ENCODE measurements around the gene CLEC18C.

The CLEC18C gene

GRCh38 chr16:70156207-70156978 is 17.2 kb upstream of the CLEC18C start:
- TF ChIP-seq TAF1 (IDR thresholded peaks at IDR 0.05; ENCODE audit: borderline replicate concordance, insufficient read depth, low read length): no peak
- no peak for TF ChIP-seq REST (IDR thresholded peaks at IDR 0.05; ENCODE audit: insufficient read depth in 1 of 2, low read depth in 2 of 2, low read length in 2 of 2)
- TF ChIP-seq FOXP2 (optimal IDR thresholded peaks at IDR 0.05; ENCODE audit: borderline replicate concordance, extremely low read depth, extremely low read length, insufficient read depth): no peak
- no peak for TF ChIP-seq SIN3A (IDR thresholded peaks at IDR 0.05; ENCODE audit: borderline replicate concordance, insufficient read depth, low read length)
- no peak for TF ChIP-seq POLR2AphosphoS5 (IDR thresholded peaks at IDR 0.05; ENCODE audit: low read depth, low read length)

GRCh38 chr16:70157105-70157476 is 16.5 kb upstream of the CLEC18C start:
- no peak for TF ChIP-seq TAF1 (IDR thresholded peaks at IDR 0.05; ENCODE audit: borderline replicate concordance, insufficient read depth, low read length)
- TF ChIP-seq SIN3A (IDR thresholded peaks at IDR 0.05; ENCODE audit: borderline replicate concordance, insufficient read depth, low read length): no peak
- TF ChIP-seq POLR2AphosphoS5 (IDR thresholded peaks at IDR 0.05; ENCODE audit: low read depth, low read length): no peak
- TF ChIP-seq REST (IDR thresholded peaks at IDR 0.05; ENCODE audit: insufficient read depth in 1 of 2, low read depth in 2 of 2, low read length in 2 of 2): no peak
- TF ChIP-seq FOXP2 (optimal IDR thresholded peaks at IDR 0.05; ENCODE audit: borderline replicate concordance, extremely low read depth, extremely low read length, insufficient read depth): no peak

- no peak for TF ChIP-seq POLR2AphosphoS5 (IDR thresholded peaks at IDR 0.05; ENCODE audit: low read depth, low read length)
- no peak for TF ChIP-seq REST (IDR thresholded peaks at IDR 0.05; ENCODE audit: insufficient read depth in 1 of 2, low read depth in 2 of 2, low read length in 2 of 2)
- no peak for TF ChIP-seq TAF1 (IDR thresholded peaks at IDR 0.05; ENCODE audit: borderline replicate concordance, insufficient read depth, low read length)
- no peak for TF ChIP-seq SIN3A (IDR thresholded peaks at IDR 0.05; ENCODE audit: borderline replicate concordance, insufficient read depth, low read length)
- no peak for TF ChIP-seq FOXP2 (optimal IDR thresholded peaks at IDR 0.05; ENCODE audit: borderline replicate concordance, extremely low read depth, extremely low read length, insufficient read depth)
These were observed 15.9 kb upstream of the CLEC18C start for GRCh38 chr16:70157477-70158260.

- TF ChIP-seq SIN3A (IDR thresholded peaks at IDR 0.05; ENCODE audit: borderline replicate concordance, insufficient read depth, low read length) (no peak), TAF1 (IDR thresholded peaks at IDR 0.05; ENCODE audit: borderline replicate concordance, insufficient read depth, low read length) (no peak), FOXP2 (optimal IDR thresholded peaks at IDR 0.05; ENCODE audit: borderline replicate concordance, extremely low read depth, extremely low read length, insufficient read depth) (no peak), REST (IDR thresholded peaks at IDR 0.05; ENCODE audit: insufficient read depth in 1 of 2, low read depth in 2 of 2, low read length in 2 of 2) (no peak), POLR2AphosphoS5 (IDR thresholded peaks at IDR 0.05; ENCODE audit: low read depth, low read length) (no peak)
These were observed 15.2 kb upstream of the CLEC18C start for GRCh38 chr16:70158261-70158939.

Data from PFSK-1 (cell line).